HepG2 (cell line): Measurements from ENCODE around the gene MEG3. TPM values are rescaled to one million over a fixed set of nuclear protein-coding genes. Genes with fewer than 3 reads are reported as not detected.

ENCODE experiments used
- ADNP ChIP-seq: sonication (generic); formaldehyde crosslinking; IDR thresholded peaks from 2 replicates; pipeline ENCODE4 v1.4.0; 2020; ENCODE audit warnings: missing genetic modification reagents
- NFKBIZ ChIP-seq: IDR thresholded peaks from 2 replicates; pipeline ENCODE4 v1.6.1; 2018; ENCODE audit warnings: missing genetic modification reagents, missing compliant biosample characterization
- PAXIP1 ChIP-seq: sonication (generic); formaldehyde crosslinking; conservative IDR thresholded peaks from 2 replicates; pipeline ENCODE4 v1.4.0; 2020; ENCODE audit warnings: mild to moderate bottlenecking, missing genetic modification reagents, moderate library complexity
- SMARCE1 ChIP-seq: fragments of 450-650 bp; IDR thresholded peaks from 2 replicates; pipeline ENCODE4 v1.6.1; 2017; ENCODE audit warnings: borderline replicate concordance
- ZFP62 ChIP-seq: sonication (generic); formaldehyde crosslinking; IDR thresholded peaks from 2 replicates; pipeline ENCODE4 v1.4.0; 2020; ENCODE audit warnings: missing genetic modification reagents
- ZMYM3 ChIP-seq: sonication (generic); formaldehyde crosslinking; IDR thresholded peaks from 2 replicates; pipeline ENCODE4 v1.5.1; 2020; ENCODE audit warnings: mild to moderate bottlenecking, missing genetic modification reagents
- ZNF121 ChIP-seq: sonication (generic); formaldehyde crosslinking; IDR thresholded peaks from 2 replicates; pipeline ENCODE4 v1.5.0; 2020; ENCODE audit warnings: mild to moderate bottlenecking, missing genetic modification reagents
- ZNF468 ChIP-seq: sonication (generic); formaldehyde crosslinking; IDR thresholded peaks from 2 replicates; pipeline ENCODE4 v1.8.0; 2022; ENCODE audit warnings: mild to moderate bottlenecking, moderate library complexity, missing genetic modification reagents
- ZNF556 ChIP-seq: sonication (generic); formaldehyde crosslinking; IDR thresholded peaks from 2 replicates; pipeline ENCODE4 v1.4.0; 2020; ENCODE audit warnings: mild to moderate bottlenecking, missing genetic modification reagents, borderline replicate concordance
- polyA plus RNA-seq, 8 experiments: library from polyadenylated mRNA; depleted of rRNA in 3 of 8; stranded (reverse) in 7 of 8; unstranded in 1 of 8; fragments of >200 nt; fragmentation: Illumina TruSeq in 4 of 8; extraction: Trizol in 4 of 8; gene quantifications; 2 replicates each; pipeline versions ENCODE4 v1.2.1 to v1.2.3, GENCODE V29; 2011 to 2016; ENCODE audit warnings: low read depth in 4 of 8, missing spikeins in 1 of 8, mixed read lengths in 1 of 8; ENCODE audit not compliant: insufficient read depth in 1 of 8
- total RNA-seq, 5 experiments: library from RNA; depleted of rRNA; stranded (reverse); fragments of >200 nt; fragmentation: Illumina TruSeq; extraction: Trizol; gene quantifications; 2 replicates each; pipeline ENCODE4 v1.2.3, GENCODE V29; 2016; ENCODE audit warnings: low read depth in 1 of 5
- TF ChIP-seq, protein P1 (sequence below): sonication (generic); formaldehyde crosslinking; IDR thresholded peaks from 2 replicates; pipeline ENCODE4 v1.9.0; 2022; ENCODE audit warnings: low read depth, missing genetic modification reagents
- TF ChIP-seq, protein P2 (sequence below): sonication (generic); formaldehyde crosslinking; IDR thresholded peaks from one replicate; pipeline ENCODE4 v1.5.1; 2020; ENCODE audit warnings: mild to moderate bottlenecking, missing genetic modification reagents; ENCODE audit errors: not compliant biosample characterization
- TF ChIP-seq, protein P3 (sequence below): IDR thresholded peaks from 2 replicates; pipeline ENCODE4 v1.6.1; 2016; ENCODE audit warnings: control low read depth

Gene MEG3
- total and polyA plus RNA-seq, 2 of the 13 experiments (the other 11 are each of a cell fraction or from before 2014, with no cell fraction given) = 0.17 TPM; not detected in 1

DNA sequence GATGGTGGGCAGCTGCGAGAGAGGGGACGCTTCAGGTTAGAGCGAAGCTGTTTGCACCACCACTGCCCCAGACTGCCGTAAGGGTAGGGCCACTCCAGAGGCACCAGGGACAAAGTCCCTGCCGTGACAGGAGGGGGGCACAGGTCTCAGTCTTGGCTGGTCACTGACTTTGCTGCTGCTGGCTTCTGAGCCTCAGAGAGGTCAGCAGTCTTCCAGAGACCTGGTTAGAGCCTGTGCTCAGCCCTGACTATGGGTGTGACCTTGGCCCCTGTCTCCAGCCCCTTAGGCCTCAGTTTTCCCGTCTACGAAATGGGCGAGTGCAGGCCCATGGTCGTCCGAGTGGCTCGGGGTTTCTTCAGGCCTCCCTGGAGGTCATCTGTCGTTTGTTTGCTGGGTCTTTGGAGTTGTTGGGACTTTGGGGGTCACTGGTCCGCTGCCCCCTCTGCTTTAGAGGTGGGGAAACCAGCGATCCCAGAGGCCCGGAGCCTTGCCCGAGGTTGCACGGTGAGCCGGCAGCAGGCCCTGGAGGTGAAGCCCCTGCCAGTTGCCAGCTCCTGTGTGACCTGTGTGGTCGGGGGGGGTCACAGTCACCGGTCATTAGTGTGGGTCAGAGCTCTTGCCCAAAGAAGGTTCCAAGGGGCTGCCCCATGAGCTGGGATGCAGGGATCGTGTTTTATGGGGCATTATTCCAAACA is 15.3 kb downstream of the MEG3 start (continued):
- TF ChIP-seq, protein P1, sequence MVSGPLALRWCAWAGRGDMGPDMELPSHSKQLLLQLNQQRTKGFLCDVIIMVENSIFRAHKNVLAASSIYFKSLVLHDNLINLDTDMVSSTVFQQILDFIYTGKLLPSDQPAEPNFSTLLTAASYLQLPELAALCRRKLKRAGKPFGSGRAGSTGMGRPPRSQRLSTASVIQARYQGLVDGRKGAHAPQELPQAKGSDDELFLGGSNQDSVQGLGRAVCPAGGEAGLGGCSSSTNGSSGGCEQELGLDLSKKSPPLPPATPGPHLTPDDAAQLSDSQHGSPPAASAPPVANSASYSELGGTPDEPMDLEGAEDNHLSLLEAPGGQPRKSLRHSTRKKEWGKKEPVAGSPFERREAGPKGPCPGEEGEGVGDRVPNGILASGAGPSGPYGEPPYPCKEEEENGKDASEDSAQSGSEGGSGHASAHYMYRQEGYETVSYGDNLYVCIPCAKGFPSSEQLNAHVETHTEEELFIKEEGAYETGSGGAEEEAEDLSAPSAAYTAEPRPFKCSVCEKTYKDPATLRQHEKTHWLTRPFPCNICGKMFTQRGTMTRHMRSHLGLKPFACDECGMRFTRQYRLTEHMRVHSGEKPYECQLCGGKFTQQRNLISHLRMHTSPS = peak; percentile 49; the same call in 1 of the 2 replicates
- TF ChIP-seq SMARCE1 = no peak
- TF ChIP-seq ZNF556 (CRISPR knock-in tag) = no peak
- peak; percentile 99 for TF ChIP-seq ZMYM3
- no peak for TF ChIP-seq ZNF121 (CRISPR knock-in tag)
- TF ChIP-seq, protein P2, sequence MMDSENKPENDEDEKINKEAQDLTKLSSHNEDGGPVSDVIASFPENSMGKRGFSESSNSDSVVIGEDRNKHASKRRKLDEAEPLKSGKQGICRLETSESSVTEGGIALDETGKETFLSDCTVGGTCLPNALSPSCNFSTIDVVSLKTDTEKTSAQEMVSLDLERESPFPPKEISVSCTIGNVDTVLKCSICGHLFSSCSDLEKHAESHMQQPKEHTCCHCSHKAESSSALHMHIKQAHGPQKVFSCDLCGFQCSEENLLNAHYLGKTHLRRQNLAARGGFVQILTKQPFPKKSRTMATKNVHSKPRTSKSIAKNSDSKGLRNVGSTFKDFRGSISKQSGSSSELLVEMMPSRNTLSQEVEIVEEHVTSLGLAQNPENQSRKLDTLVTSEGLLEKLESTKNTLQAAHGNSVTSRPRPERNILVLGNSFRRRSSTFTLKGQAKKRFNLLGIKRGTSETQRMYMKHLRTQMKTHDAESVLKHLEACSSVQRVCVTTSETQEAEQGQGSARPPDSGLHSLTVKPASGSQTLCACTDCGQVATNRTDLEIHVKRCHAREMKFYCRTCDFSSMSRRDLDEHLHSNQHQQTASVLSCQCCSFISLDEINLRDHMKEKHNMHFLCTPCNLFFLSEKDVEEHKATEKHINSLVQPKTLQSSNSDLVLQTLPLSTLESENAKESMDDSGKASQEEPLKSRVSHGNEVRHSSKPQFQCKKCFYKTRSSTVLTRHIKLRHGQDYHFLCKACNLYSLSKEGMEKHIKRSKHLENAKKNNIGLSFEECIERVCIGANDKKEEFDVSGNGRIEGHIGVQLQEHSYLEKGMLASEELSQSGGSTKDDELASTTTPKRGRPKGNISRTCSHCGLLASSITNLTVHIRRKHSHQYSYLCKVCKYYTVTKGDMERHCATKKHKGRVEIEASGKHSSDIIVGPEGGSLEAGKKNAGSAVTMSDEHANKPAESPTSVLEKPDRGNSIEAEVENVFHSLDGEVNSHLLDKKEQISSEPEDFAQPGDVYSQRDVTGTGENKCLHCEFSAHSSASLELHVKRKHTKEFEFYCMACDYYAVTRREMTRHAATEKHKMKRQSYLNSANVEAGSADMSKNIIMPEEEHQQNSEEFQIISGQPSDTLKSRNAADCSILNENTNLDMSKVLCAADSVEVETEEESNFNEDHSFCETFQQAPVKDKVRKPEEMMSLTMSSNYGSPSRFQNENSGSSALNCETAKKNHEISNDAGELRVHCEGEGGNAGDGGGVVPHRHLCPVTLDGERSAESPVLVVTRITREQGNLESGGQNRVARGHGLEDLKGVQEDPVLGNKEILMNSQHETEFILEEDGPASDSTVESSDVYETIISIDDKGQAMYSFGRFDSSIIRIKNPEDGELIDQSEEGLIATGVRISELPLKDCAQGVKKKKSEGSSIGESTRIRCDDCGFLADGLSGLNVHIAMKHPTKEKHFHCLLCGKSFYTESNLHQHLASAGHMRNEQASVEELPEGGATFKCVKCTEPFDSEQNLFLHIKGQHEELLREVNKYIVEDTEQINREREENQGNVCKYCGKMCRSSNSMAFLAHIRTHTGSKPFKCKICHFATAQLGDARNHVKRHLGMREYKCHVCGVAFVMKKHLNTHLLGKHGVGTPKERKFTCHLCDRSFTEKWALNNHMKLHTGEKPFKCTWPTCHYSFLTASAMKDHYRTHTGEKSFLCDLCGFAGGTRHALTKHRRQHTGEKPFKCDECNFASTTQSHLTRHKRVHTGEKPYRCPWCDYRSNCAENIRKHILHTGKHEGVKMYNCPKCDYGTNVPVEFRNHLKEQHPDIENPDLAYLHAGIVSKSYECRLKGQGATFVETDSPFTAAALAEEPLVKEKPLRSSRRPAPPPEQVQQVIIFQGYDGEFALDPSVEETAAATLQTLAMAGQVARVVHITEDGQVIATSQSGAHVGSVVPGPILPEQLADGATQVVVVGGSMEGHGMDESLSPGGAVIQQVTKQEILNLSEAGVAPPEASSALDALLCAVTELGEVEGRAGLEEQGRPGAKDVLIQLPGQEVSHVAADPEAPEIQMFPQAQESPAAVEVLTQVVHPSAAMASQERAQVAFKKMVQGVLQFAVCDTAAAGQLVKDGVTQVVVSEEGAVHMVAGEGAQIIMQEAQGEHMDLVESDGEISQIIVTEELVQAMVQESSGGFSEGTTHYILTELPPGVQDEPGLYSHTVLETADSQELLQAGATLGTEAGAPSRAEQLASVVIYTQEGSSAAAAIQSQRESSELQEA (CRISPR knock-in tag) = no peak
- peak; percentile 82; the same call in 1 of the 2 replicates for TF ChIP-seq ADNP
- no peak for TF ChIP-seq ZNF468 (CRISPR knock-in tag)
- TF ChIP-seq NFKBIZ (CRISPR knock-in tag) = no peak
- no peak for TF ChIP-seq ZFP62 (CRISPR knock-in tag)
- TF ChIP-seq, protein P3, sequence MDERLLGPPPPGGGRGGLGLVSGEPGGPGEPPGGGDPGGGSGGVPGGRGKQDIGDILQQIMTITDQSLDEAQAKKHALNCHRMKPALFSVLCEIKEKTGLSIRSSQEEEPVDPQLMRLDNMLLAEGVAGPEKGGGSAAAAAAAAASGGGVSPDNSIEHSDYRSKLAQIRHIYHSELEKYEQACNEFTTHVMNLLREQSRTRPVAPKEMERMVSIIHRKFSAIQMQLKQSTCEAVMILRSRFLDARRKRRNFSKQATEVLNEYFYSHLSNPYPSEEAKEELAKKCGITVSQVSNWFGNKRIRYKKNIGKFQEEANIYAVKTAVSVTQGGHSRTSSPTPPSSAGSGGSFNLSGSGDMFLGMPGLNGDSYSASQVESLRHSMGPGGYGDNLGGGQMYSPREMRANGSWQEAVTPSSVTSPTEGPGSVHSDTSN = no peak
- TF ChIP-seq PAXIP1 (CRISPR knock-in tag) = peak; percentile 31; the same call in 1 of the 2 replicates
